ENCODE data around the gene UTP11.

Gene UTP11

GRCh38 chr1:38071312-38072256 lies 59.0 kb downstream of the UTP11 start:
- Histone ChIP-seq H3K4me1 (ENCODE audit: insufficient read depth, low read length) (no peaks in the 10 kb centered on the region), H3K27ac (ENCODE audit: low read depth, low read length) (no peak overlapping the region), H3K9ac (ENCODE audit: low read length) (no peak overlapping the region), H3K9me3 (ENCODE audit: low read length) (no peaks in the 10 kb centered on the region), H3K36me3 (ENCODE audit: insufficient read depth, low read length) (no peaks in the 10 kb centered on the region), H3K27me3 (ENCODE audit: control insufficient read depth in 1 of 2, insufficient read depth in 2 of 2, low read length in 2 of 2) (peaks cover 8 to 10% of the 10 kb centered on the region in 2 donors), H3K4me3 (ENCODE audit: low read depth in 1 of 2, low read length in 2 of 2) (no peak overlapping the region)

- Histone ChIP-seq H3K27me3 (ENCODE audit: control insufficient read depth in 1 of 2, insufficient read depth in 2 of 2, low read length in 2 of 2) (peaks cover 8% of the 10 kb centered on the region in 2 donors), H3K27ac (ENCODE audit: low read depth, low read length) (no peak overlapping the region), H3K9ac (ENCODE audit: low read length) (no peak overlapping the region), H3K4me3 (ENCODE audit: low read depth in 1 of 2, low read length in 2 of 2) (no peak overlapping the region), H3K4me1 (ENCODE audit: insufficient read depth, low read length) (no peaks in the 10 kb centered on the region), H3K9me3 (ENCODE audit: low read length) (no peaks in the 10 kb centered on the region), H3K36me3 (ENCODE audit: insufficient read depth, low read length) (no peaks in the 10 kb centered on the region)
These were observed 60.3 kb downstream of the UTP11 start for GRCh38 chr1:38072858-38073257.

- Histone ChIP-seq H3K9me3 (ENCODE audit: low read length) (no peaks in the 10 kb centered on the region), H3K4me3 (ENCODE audit: low read depth in 1 of 2, low read length in 2 of 2) (no peak overlapping the region), H3K27ac (ENCODE audit: low read depth, low read length) (no peak overlapping the region), H3K27me3 (ENCODE audit: control insufficient read depth in 1 of 2, insufficient read depth in 2 of 2, low read length in 2 of 2) (peaks cover 0 to 4% of the 10 kb centered on the region in 2 donors), H3K9ac (ENCODE audit: low read length) (no peak overlapping the region), H3K36me3 (ENCODE audit: insufficient read depth, low read length) (no peaks in the 10 kb centered on the region), H3K4me1 (ENCODE audit: insufficient read depth, low read length) (no peaks in the 10 kb centered on the region)
These were observed 61.2 kb downstream of the UTP11 start for GRCh38 chr1:38073534-38074301.

GRCh38 chr1:38074302-38074677 lies 61.8 kb downstream of the UTP11 start:
- no peaks in the 10 kb centered on the region for H3K27me3 ChIP-seq (ENCODE audit: control insufficient read depth in 1 of 2, insufficient read depth in 2 of 2, low read length in 2 of 2)
- H3K27ac ChIP-seq (ENCODE audit: low read depth, low read length) = no peak overlapping the region
- no peak overlapping the region for H3K9ac ChIP-seq (ENCODE audit: low read length)
- H3K4me3 ChIP-seq (ENCODE audit: low read depth in 1 of 2, low read length in 2 of 2) = no peak overlapping the region
- no peaks in the 10 kb centered on the region for H3K4me1 ChIP-seq (ENCODE audit: insufficient read depth, low read length)
- H3K36me3 ChIP-seq (ENCODE audit: insufficient read depth, low read length) = no peaks in the 10 kb centered on the region
- no peaks in the 10 kb centered on the region for H3K9me3 ChIP-seq (ENCODE audit: low read length)
